RWPE2 (cell line): ENCODE data around the gene PDE2A.

Experiments used
- ATAC-seq: fragments of 200-7000 bp; cut with Tn5 transposase; 3 replicates; pipeline ENCODE4 v1.9.1; 2021; ENCODE audit warnings: low read depth
- DNase-seq: peaks from one replicate; pipeline ENCODE4 v3.0.0-alpha.2; 2020; ENCODE audit warnings: low spot score
- H3K27ac ChIP-seq: fragments of 450-650 bp; 2 replicates; pipeline ENCODE4 v1.5.1; 2017; ENCODE audit warnings: mild to moderate bottlenecking; ENCODE audit not compliant: poor library complexity, severe bottlenecking
- H3K27me3 ChIP-seq: fragments of 250-450 bp; sonication (Bioruptor Pico); 2 replicates; pipeline ENCODE4 v1.5.1; 2021; ENCODE audit warnings: mild to moderate bottlenecking, moderate library complexity; ENCODE audit not compliant: insufficient read depth, poor library complexity, severe bottlenecking
- H3K36me3 ChIP-seq: fragments of 250-450 bp; sonication (Bioruptor Pico); 2 replicates; pipeline ENCODE4 v1.5.1; 2020; ENCODE audit warnings: low read depth, mild to moderate bottlenecking, moderate library complexity
- H3K4me1 ChIP-seq: fragments of 250-450 bp; sonication (Bioruptor Pico); 2 replicates; pipeline ENCODE4 v1.5.1; 2021; ENCODE audit warnings: mild to moderate bottlenecking, moderate library complexity; ENCODE audit not compliant: insufficient read depth, poor library complexity, severe bottlenecking
- H3K4me3 ChIP-seq: fragments of 250-450 bp; sonication (Bioruptor Pico); 2 replicates; pipeline ENCODE4 v1.5.1; 2021; ENCODE audit warnings: mild to moderate bottlenecking, moderate library complexity; ENCODE audit not compliant: severe bottlenecking
- H3K9me3 ChIP-seq: fragments of 250-450 bp; sonication (Bioruptor Pico); 2 replicates; pipeline ENCODE4 v1.5.1; 2021; ENCODE audit warnings: mild to moderate bottlenecking, moderate library complexity; ENCODE audit not compliant: severe bottlenecking
- CTCF ChIP-seq: fragments of 450-650 bp; IDR thresholded peaks from one replicate; pipeline ENCODE4 v1.5.1; 2017; ENCODE audit warnings: mild to moderate bottlenecking, moderate library complexity; ENCODE audit not compliant: poor library complexity, severe bottlenecking

Gene PDE2A

GRCh38 chr11:72655896-72656464, 18.2 kb downstream of the PDE2A start:
- DNase-seq (no peak), ATAC-seq (no peak)
- no peak for TF ChIP-seq CTCF
- H3K27ac ChIP-seq, result no peak overlapping the region
- H3K9me3 ChIP-seq, result no peaks in the 10 kb centered on the region
- H3K27me3 ChIP-seq, result no peaks in the 10 kb centered on the region
- no peaks in the 10 kb centered on the region for H3K4me1 ChIP-seq
- no peaks in the 10 kb centered on the region for H3K36me3 ChIP-seq
- no peak overlapping the region for H3K4me3 ChIP-seq

- DNase-seq (no peak), ATAC-seq (no peak)
- H3K27me3 ChIP-seq, result no peaks in the 10 kb centered on the region
- no peaks in the 10 kb centered on the region for H3K4me1 ChIP-seq
- no peak for TF ChIP-seq CTCF
- no peaks in the 10 kb centered on the region for H3K9me3 ChIP-seq
- H3K27ac ChIP-seq, result no peak overlapping the region
- no peaks in the 10 kb centered on the region for H3K36me3 ChIP-seq
- H3K4me3 ChIP-seq, result no peak overlapping the region
These were observed 19.2 kb downstream of the PDE2A start for GRCh38 chr11:72655014-72655413.

- no peak for ATAC-seq
- TF ChIP-seq CTCF, result no peak
- Histone ChIP-seq H3K27me3 (no peaks in the 10 kb centered on the region), H3K36me3 (no peaks in the 10 kb centered on the region), H3K9me3 (no peaks in the 10 kb centered on the region), H3K4me3 (no peak overlapping the region), H3K4me1 (no peaks in the 10 kb centered on the region), H3K27ac (no peak overlapping the region)
- DNase-seq, result no peak
These were observed 20.6 kb downstream of the PDE2A start for GRCh38 chr11:72653649-72654048.

GRCh38 chr11:72652873-72653630, 21.2 kb downstream of the PDE2A start:
- DNase-seq, result no peak
- no peak overlapping the region for H3K27ac ChIP-seq
- no peak for TF ChIP-seq CTCF
- no peaks in the 10 kb centered on the region for H3K4me1 ChIP-seq
- H3K27me3 ChIP-seq, result no peaks in the 10 kb centered on the region
- no peaks in the 10 kb centered on the region for H3K36me3 ChIP-seq
- no peaks in the 10 kb centered on the region for H3K9me3 ChIP-seq
- no peak overlapping the region for H3K4me3 ChIP-seq
- ATAC-seq, result no peak

- H3K4me1 ChIP-seq, result no peaks in the 10 kb centered on the region
- H3K27ac ChIP-seq, result no peak overlapping the region
- no peaks in the 10 kb centered on the region for H3K36me3 ChIP-seq
- no peaks in the 10 kb centered on the region for H3K9me3 ChIP-seq
- ATAC-seq, result no peak
- no peak for DNase-seq
- H3K27me3 ChIP-seq, result no peaks in the 10 kb centered on the region
- TF ChIP-seq CTCF, result no peak
- no peak overlapping the region for H3K4me3 ChIP-seq
These were observed 22.1 kb downstream of the PDE2A start for GRCh38 chr11:72652133-72652532.
